Amygdala (tissue), 56 donors: Measurements from ENCODE around the gene EYA2.

Experiments used
- DNase-seq, 56 donors: peaks; one replicate each; lab custom pipeline; 2025; lab: John Stamatoyannopoulos, UW

The EYA2 gene

DNA sequence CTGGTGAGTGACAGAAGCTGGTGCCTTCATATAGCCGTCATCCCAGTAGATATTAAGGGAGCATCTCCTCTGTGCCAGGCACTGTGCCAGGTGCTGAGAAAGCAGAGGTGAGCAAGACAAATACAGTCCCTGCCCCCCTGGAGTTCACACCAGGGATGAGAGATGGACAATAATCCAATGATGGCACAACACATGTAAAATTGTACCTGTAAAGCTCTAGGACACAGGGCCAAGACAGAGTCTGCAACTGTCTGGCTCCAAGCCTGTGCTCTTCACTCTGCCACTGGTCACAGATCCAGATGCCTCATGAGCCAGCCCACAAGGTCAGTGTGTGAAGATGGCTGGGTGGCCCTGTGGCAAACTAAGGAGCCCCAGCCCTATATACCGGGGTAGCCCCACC lies 133.8 kb downstream of the EYA2 start:
- DNase-seq = no peak

DNA sequence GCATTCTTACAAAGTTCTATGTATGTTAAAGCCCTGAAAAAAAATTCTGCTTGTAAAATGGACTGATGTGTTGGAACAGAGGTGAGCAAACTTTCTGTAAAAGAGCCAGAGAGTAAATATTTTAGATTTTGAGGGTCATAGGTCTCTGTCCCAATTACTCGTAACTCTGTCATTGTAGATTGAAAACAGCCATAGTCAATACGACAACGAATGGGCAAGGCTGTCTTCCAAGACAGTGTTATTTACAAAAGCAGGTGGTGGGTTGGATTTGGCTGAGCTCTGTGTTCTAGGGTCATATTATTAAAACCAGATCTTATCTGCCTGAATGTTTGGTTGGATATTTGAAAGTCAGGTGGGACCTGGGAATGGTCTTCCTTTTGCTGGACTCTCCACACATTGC lies 135.2 kb downstream of the EYA2 start:
- no peak for DNase-seq

DNA sequence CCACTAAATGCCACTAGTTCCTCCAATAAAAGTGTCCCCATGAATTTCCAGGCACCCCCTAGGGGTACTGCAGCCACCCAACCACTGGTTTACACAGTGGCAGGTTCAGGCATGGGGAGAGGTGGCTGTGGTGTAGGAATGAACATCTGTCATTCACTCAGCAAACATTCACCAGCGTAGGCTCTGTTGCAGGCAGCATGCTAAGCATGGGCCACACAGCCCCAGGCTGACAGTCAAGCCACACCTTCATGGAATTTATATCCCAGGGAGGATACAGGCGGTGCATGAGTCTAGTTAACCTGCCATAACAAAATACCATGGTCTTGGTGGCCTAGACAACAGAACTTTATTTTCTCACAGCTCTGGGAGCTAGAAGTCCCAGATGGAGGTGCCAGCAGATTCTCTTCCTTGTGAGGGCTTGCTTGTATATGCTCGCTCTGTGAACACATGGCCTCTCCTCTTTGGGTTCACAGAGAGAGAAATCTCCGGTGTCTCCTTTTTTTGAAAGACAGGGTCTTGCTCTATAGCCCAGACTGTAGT lies 135.7 kb downstream of the EYA2 start:
- no peak for DNase-seq

DNA sequence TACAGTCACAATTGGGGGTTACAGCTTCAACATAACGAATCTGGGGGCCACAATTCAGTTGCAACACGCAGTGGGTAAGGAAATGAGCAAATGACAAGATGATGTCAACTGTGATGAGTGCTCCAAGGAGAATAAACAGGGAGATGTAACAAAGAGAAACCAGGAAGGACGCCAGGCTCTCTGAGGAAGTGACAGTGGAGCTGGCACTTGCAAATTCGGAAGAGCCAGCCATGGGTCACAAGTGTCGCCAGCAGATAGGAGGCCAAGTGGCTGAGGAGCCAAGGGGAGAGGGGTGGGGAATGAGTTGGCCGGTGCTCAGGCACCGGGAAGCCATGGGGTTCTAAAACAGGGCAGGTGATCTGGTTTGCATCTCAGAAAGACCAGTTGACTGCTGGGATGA lies 136.4 kb downstream of the EYA2 start:
- DNase-seq = no peak

DNA sequence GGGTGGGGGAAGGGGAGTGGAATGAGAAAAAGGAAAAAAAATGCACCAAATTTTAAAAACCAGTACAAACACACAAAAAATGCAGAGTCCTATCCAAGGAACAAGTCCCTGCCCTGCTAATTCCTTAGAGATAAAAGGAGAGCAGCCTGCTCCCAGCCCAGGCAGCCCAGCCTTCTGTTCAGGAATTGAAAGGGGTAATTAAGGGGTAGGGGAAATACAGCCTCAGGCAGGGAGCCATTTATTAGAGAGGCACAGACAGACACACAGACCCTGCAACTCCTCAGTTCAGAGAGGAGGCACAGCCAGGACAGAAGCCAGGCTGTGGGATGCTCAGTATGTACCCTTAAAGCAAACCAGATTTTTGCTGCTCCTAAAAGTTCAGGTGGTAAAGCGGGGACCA lies 137.2 kb downstream of the EYA2 start:
- DNase-seq = peak in 1 of 56 donors; percentile 7

DNA sequence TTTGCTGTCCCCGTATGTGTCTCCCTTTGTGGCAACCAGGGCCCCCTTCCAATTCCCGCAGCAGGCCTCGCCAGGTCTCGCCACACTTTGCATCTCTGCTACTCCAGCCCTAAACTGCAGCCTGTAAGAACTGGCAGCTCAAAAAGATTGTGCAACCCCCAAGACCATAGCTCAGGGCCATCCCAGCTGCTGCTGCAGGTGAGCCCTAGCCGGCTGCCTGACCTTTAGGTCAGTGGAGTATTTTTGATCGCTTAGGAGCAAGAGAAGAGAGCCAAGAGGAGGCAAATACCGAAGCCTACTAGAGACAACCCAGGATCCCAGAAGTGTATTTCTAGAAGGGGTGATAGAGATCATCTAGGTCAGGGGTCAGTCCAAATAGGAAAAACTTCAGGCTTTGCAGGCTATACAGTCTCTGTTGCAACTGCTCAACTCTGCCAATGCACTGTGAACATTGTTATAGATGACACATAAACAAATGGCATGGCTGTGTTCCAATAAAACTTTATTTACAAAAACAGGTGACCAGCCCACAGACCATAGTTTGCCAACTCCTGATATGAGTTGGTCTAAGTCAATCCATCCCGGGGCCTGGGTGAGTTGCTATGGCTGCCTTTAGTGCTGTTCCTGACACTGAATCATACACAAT lies 138.4 kb downstream of the EYA2 start:
- no peak for DNase-seq

DNA sequence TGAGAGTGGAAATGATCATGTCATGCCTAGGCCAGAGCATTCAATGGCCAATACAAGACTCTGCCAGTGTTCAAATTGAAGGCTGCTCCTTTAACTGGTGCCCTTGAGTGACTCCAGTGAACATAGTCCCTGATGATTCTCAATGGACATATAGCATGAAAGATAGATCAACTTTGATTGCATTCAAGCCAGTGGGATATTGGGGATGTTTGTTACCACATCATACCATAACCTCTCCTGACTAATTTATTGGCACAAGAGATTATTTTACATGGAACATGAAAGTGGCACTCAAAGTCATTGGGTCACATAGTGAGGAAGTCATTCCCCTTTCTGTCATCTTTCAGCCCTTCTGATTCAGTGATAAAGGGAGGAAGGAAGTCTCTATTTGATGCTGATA lies 139.0 kb downstream of the EYA2 start:
- no peak for DNase-seq

DNA sequence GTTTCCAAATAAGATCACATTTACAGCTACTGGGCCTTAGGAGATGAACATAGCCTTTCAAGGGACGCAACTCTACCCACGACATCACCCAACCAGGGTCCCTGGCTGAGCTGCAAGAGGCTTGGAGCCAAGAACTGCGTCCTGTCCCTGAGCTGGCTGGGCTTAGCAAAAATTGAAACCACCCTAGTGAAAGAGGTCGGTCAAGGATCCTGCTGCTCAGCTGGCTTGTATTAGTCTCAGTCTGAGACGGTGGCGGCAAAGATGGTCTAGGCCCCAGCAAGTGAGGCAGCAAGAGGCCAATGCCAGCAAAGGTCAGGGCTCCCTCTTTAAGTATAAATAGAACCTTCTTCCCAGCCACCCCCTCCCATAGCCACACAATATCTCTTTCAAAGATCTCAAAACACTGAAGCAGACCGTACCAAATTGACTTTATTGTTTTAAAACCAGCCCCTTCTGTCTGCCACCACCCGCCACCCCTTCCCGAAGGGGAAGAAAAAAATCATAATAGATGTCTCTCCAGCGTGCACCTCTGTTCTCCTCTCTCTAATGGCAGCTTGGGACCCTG lies 140.5 kb downstream of the EYA2 start:
- peak in 4 of 56 donors; percentile 1 to 13 (median 4) for DNase-seq

DNA sequence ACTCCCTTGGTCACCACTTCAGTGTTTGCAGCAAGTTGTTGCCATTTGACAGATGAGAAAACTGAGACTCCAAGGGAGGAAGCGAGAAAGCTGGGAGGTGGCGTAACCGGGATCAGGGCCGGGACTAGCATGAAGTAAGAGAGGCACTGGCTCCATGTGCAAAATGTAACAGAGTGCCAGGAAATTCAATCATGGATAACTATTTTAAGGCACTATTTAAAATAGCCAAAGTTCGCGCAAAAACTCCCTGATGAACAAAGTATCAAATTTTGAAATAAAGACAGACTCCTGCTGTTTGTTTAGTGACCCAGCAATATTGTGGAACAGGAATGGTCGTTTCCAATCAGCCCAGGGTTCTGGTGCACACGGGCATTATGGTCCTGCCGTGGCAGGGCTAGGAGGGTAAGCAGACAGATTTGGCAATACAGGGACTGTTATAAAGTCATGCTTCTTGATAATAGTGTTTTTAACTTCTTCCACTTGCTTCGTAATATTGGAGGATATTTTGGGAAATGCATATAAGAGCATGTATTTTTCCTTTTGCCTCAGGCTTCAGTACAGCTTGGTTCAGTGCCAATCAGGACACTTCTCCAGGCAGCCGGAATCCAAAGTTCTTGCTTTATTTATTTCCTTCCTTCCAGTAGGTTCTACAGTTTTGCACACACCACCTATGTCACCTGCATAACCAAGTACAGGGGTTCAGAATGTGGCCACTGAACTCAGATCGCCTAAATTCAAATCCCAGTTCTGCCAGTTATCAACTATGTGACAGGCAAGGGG lies 141.6 kb downstream of the EYA2 start:
- no peak for DNase-seq

DNA sequence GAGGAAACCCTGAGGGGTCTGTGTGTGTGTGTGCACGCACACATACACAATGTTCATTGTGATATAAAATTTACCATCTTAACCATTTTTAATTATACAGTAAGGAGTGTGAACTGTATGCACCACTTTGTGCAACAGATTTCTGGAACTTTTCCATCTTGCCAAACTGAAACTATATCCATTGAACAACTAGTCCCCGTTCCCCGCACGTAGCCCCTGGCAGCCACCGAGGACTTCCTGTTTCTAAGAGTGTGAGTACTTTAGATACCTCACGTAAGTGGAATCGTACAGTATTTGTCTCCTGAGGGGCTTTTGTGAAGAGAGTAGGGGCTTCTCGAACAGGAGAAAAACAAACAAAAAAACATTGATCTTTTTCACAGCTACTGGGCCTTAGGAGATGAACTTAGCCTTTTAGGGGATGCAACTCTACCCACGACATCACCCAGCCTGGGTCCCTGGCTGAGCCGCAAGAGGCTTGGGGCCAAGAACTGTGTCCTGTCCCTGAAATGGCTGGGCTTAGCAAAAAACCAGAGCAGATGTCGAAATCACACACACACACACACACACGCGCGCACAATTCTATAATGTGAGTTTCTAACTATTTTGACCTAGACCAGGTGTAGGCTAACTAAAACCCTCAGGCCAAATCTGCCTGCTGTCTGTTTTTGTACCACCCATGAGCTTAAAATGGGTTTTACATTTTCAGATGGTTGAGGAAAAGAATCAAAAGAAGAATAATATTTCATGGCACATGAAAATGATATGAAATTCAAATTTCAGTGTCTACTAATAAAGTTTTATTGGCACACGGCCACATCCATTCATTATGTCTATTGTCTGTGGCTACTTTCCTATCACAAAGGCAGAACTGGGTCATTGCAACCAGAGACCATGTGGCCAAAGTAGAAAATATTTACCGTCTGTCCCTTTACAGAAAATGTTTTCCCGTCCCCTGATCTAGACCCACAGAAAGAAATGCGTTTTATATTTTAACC lies 144.2 kb downstream of the EYA2 start:
- DNase-seq = no peak

DNA sequence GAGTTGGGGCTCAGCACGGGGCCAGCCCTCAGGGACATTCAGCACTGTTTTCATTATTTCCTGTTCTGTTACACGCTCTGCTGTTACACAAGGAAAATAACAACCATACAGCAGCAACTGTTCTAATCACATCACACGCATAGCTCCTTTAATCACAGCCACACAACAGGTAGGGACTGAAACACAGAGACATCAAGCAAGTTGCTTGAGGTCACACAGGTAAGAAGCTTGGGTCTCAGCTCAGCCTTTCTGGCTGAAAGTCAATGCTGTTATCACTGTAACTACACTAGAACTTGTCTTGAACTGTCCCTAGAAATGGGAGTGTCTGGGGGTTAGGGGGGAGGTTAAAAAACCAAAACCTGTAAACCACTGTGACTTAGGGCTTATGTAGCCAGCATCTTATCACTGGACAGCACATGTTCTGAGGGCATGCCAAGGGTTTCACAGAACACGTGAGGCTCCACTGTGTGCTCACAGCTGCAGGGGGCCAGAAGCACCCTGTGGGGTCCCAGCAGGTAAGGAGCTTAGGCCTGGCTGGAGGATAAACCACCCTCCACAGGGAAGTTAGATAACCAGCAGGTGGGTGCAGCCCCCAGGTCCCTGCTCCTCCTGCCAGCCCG lies 146.0 kb downstream of the EYA2 start:
- DNase-seq = no peak

DNA sequence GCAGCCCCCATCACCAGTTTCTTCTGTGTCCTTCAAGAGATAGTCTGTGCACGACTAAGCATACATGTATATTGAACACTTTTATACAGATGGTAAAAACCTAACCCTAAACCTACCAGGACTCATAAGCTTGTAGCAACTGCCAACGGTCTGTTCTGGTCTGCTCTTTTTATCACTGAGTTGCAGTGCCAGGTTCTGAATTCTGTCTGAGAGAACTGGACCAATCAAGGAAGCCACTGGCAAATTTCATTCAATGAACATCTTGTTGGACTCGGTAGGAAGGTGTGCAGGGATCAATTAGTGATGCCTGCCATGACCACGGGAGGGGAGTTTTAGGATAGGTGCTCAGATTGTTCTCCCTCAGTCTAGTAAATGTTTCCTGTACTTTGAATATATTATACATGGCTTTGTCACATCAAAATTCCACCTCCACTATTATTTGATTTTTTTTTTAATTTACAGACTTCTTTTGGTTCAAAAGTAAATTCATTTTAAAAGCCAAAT lies 146.8 kb downstream of the EYA2 start:
- no peak for DNase-seq

DNA sequence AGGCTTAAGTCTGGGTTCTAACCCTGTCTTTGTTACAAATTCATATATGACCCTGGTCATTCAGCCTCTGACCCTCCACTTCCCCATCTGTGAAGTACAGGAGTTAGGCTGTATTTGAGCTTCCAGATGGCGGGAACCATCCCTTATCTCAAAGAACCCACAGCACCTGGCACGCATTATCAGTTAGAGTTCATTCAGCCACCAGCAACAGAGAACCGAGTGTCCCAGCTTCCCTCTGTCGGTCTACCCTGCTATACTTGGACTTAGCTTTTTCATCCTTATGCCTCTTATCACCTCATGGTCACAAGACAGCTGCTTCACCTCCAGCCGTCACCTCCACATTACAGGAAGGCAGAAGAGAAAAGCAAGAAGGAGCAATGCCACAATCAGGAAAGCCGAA lies 147.8 kb downstream of the EYA2 start:
- no peak for DNase-seq

DNA sequence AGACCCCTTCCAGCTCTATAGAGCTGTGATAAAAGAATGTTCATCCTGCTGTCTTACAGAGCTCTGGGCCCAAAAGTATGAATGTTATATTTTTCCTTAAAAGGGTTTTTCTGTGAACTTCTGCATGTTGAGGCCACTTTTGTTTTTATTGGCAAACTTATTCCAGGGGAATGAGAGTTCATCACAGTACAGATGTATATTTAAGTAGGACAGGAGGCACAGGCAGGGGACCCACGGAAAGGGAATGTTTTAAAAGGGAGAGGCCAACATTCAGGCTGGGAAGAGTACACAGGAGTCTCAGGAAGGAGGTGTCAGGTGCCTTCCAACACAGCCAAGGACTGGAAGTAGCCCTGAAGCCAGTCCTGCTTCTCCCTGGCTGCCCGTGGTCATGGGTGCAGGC lies 148.4 kb downstream of the EYA2 start:
- no peak for DNase-seq

DNA sequence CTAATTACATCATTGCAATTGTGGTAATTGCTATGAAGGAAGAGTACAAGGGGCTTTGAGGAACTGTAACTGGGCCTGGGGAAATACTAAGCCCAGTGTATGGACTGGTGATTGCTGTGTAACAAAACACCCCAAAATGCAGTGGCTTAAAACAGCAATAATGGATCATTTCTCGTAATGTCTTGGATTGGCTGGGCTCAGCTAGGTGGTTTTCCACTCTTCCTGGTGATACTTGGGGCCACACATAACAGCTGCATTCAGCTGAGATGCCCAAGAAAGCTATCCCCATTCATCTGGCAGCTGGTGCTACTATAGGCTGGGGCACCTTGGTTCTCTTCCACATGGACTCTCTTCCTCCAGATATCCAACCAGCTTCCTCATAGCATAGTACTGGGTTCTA lies 150.3 kb downstream of the EYA2 start:
- no peak for DNase-seq

DNA sequence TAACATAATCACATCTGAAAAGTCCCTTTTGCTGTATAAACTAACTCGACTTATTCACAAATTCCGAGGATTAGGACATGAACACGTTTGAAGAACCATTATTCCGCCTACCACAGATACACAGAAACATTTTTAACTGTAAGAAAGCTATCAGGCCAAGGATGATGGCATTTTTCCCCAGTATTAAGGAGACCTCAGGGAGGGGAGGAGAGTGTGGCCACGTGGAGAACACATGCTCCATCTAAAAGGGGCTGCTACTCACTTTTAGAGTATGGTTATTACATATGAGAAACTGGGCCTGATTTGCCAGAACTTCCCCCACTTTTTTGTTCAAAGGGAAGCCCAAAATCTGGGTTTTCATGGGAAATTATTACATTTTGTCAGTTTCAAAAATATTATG lies 153.4 kb downstream of the EYA2 start:
- no peak for DNase-seq

DNA sequence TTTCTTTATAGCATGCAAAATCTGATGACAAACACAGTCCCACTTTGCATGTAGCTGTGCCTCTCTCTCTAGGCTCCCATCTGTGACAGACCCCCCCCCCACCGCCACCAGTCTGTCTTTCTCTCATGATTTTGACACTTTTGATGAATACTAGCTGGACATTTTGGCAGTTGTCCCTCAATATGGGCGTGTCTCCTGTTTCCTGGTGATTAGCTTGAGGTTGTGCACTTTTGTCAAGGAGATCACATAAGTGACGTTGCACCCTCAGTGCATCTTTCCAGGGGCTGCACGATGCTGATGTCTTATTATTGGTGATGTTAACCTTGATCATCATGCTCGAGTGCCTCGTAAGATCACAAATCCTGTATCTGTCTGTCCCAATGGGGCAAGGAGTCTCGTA lies 155.1 kb downstream of the EYA2 start:
- DNase-seq = no peak

DNA sequence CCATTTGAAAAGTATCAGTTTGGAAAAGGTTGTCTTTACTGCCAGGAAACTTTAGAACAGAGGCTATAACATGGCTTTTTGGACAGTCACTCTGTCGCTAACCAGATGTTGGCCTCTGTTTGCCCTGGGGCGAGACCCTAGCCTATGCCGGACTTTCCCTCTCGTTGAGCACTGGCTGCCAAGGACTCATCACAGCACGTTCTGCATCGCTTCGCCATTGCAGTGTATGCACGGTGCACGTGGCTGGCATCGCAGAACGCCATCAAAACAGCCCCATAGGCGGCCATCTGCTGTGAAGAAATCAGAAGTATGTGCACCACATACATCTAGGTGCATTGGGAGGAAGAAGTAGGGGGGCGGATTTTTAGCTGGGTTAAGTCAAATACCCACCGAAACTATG lies 156.4 kb downstream of the EYA2 start:
- DNase-seq = no peak

DNA sequence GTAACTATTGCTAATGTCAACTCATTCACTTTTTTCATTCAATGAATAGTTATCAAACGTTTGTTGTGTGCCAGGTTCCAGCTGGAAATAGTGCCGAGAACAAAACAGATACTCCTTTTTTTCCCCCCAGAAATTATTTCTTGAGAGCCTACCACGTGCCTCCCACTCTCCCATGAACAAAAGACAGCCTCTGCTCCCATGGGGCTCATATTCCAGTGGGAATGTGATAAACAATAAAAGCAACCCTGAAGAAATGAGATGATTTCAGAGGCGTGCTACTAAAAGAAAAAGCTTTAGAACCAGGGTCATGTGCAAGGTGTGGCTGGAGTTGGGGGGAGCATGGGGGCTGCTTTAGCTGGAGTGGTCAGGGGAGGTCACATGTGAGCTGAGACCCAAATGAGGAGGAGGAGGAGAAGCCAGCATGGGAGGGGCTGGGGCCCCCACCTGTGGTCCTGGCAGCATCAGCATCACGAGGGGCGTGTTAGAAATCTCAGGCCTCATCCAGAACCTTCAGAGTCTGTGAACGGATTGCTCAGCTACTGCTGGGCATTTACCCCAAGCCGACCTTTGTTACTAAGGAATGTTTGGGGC lies 157.4 kb downstream of the EYA2 start:
- peak in 4 of 56 donors; percentile 1 to 20 (median 12) for DNase-seq
